HG03378 (cell line): Measurements from ENCODE around the gene PDE6C.

ENCODE experiments used
- ATAC-seq: cut with Tn5 transposase; IDR thresholded peaks from one replicate; pipeline ENCODE4 v1.9.1; 2021; ENCODE audit warnings: mild to moderate bottlenecking, moderate library complexity; ENCODE audit not compliant: unreplicated experiment

Gene PDE6C

DNA sequence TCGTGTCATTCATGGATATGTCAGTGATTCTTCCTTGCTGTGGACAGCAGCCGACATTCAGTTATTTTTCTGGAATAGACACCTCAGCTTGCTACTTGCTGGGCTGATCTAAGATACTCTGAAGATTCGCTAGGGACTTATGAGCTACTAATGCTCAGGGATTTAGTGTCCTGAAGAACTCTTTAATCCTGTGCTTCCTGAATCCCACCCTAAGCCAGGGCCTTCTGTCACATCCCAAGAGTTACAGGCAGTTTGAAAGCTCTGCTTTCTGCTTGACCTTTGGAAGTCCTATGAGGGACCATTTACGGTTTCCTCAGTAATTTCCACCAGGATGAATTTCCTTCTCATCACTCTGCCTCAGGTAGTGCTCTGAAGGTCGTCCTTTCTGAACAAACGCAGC lies at the start of gene PDE6C:
Gene PDE6C (plus strand): TSS at position 227 of the 400 bp plus-strand sequence. CDS start 189 bp downstream, outside the sequence.
- no peak for ATAC-seq

GRCh38 chr10:93565446-93565845 lies 46.9 kb upstream of the PDE6C start:
- no peak for ATAC-seq

GRCh38 chr10:93566435-93567276 lies 45.7 kb upstream of the PDE6C start, which contains the start of gene FFAR4:
FFAR4 (plus strand) TSS chr10:93566665; CDS start chr10:93566721, 56 bp downstream.
- ATAC-seq = no peak

- ATAC-seq = no peak
These were observed 44.8 kb upstream of the PDE6C start for GRCh38 chr10:93567277-93568104.

DNA sequence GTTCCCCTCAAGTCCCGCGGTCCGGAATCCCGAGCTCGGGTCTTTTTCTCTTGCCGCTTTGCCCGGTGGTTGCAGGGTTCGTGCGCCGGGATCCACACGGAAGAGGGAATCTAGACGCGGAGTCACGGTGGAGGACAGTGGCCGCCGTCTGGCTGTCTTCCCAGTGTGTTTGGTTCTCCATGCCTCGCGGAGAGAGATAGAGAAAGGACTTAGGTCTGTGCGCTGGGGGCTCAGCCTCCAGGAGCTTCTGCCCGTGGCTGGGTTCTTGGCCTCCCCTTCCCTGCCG lies 44.3 kb upstream of the PDE6C start:
- ATAC-seq = no peak

GRCh38 chr10:93570383-93570782 lies 42.0 kb upstream of the PDE6C start:
- no peak for ATAC-seq

- ATAC-seq = no peak
These were observed 39.7 kb upstream of the PDE6C start for GRCh38 chr10:93572606-93573005.

DNA sequence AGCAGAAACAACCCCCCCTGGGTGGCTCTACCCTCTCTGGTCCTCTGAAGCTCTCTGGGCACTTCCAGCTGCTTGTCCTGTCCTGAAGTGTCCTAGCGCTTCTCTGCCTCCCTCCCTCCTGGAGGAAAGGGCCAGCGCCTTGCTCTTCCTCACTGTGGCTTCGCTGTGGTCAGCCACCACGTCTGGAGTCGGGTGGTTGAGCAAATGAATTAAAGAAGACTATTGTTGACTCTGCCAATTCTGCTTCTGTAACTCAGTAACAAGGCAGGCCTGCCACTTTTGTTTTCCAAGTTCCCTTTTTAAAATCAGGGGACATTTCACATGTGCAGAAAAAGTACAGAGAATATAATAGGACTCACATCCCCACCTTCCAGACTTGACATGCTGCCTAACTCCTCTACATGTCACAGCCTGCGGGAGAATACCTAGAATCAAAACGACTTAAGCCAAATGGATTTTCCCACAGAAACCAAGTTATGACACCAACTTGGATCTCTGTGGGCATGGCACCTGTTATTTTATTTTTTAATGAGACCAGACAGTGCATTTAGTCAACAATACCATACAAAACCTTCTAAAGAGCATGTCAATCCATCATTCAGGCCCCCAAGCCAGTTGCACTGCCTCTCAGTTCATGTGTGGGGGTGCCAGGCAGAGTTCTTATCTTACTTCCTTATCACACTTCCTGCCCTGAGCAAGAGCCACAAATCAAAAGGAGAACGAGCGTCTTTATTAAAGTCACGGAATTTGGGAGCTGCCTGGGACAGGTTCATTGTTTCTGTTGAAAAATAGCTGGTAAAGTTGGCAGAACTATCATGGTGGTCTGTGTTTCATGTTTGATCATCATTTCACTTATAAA lies 39.1 kb upstream of the PDE6C start:
- no peak for ATAC-seq

- no peak for ATAC-seq
These were observed 38.4 kb upstream of the PDE6C start for GRCh38 chr10:93573924-93574323.

- no peak for ATAC-seq
These were observed 35.4 kb upstream of the PDE6C start for GRCh38 chr10:93576888-93577287.

DNA sequence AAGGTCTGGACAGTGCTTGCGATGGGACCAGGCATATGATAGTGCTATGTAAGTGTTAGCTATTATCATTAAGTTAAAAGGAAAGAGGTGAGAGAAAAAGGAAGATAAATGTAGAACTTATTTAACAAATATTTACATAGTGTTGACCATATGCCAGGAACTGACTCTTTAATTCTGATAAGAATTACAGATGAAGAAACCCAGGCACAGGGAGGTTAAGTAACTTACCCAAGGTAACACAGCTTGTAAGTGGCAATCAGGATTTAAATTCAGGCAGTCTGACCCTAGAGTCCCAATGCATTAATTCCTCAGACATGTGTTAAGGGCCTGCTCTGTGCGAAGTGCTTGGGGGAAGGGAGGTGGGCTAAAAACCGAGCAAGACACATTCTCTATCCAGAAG lies 34.8 kb upstream of the PDE6C start:
- ATAC-seq = no peak

GRCh38 chr10:93579089-93579488 lies 33.2 kb upstream of the PDE6C start:
- ATAC-seq = no peak

DNA sequence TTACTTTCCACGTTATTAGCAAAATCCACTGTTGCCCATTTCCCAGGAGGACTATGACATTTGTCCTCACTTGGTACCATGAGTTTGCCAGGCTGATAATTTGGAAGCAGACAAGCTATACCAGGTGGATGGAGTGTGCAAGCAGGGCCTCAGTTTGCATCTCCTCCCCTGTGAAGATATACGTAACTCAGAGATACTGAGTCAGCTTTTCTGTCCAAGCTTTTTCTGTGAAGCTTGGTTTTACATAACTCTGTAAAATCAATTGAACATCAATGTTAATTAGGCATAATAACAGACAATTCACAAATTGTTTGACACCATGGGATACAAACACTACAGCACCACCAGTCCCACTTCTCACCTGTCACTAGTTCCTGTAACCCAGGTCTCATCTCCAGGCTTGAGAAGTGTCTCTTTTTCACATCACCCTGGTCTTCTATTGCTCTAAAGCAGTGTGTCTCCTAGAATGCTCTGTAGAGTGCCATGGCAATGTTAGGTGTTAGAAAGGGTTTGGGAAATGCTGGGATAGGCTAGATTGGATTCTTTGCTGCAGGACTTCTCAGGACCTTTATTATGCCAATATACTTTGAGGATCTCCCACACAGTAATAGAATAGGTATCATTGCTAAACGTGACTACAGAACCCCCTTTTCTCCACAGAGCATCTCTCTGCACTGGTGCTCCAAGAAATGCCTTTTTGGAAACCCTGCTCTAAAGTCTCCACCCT lies 32.2 kb upstream of the PDE6C start:
- ATAC-seq = no peak

DNA sequence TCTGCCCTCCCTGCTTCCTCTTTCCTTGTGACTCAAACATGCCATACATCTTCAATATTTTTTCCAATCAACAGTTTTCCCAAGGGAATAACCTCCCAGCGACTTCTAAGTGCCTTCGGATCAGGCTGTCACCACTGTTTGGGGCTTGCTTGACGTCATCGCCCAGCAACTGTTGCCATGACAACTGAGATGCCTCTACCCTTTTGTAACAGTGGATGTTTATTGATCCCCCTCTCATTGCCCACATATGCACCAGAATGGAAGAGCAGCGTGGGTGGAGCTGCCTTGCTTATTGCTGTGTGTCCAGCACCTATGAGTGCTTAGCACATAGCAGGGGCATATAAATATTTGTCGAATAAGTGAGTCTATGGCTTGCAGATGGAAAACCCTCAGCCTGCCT lies 31.5 kb upstream of the PDE6C start:
- ATAC-seq = no peak

- ATAC-seq = no peak
These were observed 27.9 kb upstream of the PDE6C start for GRCh38 chr10:93584445-93584844.

DNA sequence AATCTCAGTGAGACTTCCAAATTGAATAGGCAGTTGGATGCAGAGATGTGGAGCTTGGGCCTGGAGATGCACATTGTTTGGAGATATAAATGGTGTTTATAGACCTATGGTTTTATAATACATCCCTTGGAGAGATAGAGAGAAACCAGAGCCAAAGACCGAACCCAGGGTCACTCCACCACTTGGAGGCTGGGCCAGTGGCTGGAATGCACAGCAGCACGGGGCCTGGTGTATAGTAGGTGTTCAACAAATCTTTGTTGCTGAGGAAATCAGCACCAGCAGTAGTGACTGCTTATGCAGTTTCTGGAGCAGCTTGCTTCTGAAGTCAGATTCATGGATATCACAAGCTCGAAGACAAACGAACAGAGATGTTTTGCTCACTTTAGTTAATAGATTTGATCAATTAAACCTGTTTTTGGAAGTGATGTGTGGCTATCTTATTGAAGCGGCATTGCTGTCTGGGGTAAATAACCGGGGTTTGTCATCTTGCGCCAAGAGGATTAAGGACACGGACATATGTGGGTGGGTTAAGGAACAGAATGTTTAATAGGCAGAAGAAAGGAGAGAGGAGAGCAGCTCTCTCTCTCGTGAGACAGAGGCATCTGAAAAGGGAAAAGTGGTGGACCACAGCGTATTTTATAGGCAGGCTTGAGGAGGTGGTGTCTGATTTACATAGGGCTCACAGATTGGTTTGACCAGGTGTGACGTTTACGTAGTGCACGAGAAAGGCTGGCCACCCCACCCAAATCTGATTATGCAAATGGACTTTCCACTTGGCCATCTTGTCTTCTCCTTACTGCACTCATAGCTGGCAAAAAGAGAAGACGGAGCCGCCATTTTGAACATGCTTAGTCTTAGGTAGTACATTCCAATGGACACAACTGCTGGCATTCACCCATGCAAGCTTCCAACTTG lies 22.4 kb upstream of the PDE6C start:
- ATAC-seq = no peak

GRCh38 chr10:93590638-93591037 lies 21.7 kb upstream of the PDE6C start:
- no peak for ATAC-seq

DNA sequence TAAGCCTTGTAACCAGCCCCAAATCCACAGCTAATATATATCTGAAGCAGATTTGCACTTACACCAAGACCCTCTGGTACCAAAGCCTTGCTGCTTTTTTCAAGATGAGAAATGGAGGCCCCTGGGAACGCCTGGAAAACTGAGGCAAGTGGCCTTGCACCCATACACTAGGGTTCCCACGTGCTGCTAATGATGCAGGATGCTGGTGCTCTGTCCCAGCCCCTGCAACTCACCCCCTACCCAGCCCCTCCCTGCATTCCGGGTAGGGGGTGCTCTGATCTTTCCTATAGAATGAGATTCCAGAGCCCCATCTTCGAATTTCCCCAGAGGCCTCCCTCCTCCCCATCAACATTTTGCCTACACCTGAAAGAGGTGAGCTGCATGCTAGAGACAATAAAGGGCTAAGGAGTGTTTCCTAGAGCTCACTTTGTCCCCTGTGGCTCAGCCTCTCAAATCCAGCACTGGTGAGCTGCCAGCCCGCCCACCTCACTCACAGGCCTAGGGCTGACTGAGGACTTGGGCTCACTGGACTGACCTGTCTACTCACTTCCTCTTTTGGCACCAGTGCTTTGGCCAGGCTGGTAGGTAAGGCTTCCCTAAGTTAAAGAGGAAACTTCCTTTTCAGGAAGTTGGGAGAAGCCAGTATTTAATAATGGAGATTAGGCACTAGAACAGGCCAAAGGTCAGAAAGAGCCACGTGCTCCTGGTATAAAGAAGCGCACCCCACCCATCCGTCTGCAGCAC lies 21.1 kb upstream of the PDE6C start:
- ATAC-seq = no peak

GRCh38 chr10:93593254-93593653 lies 19.1 kb upstream of the PDE6C start:
- ATAC-seq = no peak
